Stomach (tissue), 4 donors: ENCODE data around the gene RNF220.

Experiments
- EP300 ChIP-seq: sonication (generic); formaldehyde crosslinking; IDR thresholded peaks from one replicate; pipeline ENCODE4 v1.6.1; 2017; ENCODE audit warnings: antibody characterized with exemption
- POLR2A ChIP-seq, 4 donors: fragments of 450-650 bp; IDR thresholded peaks; one replicate each; pipeline ENCODE4 v1.6.1; 2016; ENCODE audit warnings: antibody characterized with exemption in 4 of 4, control low read depth in 2 of 4, mild to moderate bottlenecking in 1 of 4, moderate library complexity in 1 of 4

GRCh38 chr1:44553127-44553758 lies 148.2 kb downstream of the RNF220 start:
- TF ChIP-seq POLR2A (IDR thresholded peaks at IDR 0.05): no peak
- no peak for TF ChIP-seq EP300
